CD14-positive monocyte (primary cell): ENCODE data around the gene CDKN1B. TPM values are rescaled to one million over a fixed set of nuclear protein-coding genes. Genes with fewer than 3 reads are reported as not detected.
A peak's percentile ranks its signal among the peaks of the same experiment; 100 is the strongest.

Experiments used
- DNase-seq, 3 donors: peaks; one replicate each; pipeline ENCODE4 v3.0.0-alpha.2; 2011 to 2022
- H2AFZ ChIP-seq: 2 replicates; pipeline ENCODE4 v1.6.0; 2012; ENCODE audit warnings: mild to moderate bottlenecking, low read depth, low read length, inconsistent platforms; ENCODE audit not compliant: insufficient read depth, poor library complexity, severe bottlenecking
- H3K27ac ChIP-seq, 2 donors: 1 replicate in 1 of 2; 2 replicates in 1 of 2; pipeline ENCODE4 v1.5.1; 2012 to 2013; ENCODE audit warnings: low read length in 2 of 2, control low read depth in 1 of 2, inconsistent platforms in 1 of 2, low read depth in 1 of 2, mild to moderate bottlenecking in 1 of 2
- H3K27me3 ChIP-seq, 2 donors: one replicate each; pipeline versions ENCODE4 v1.6.0 to v1.6.1; 2011 to 2013; ENCODE audit warnings: low read length in 2 of 2; ENCODE audit not compliant: control insufficient read depth in 2 of 2, insufficient read depth in 2 of 2
- H3K36me3 ChIP-seq, 2 donors: replicated peaks in 1 of 2; 1 replicate in 1 of 2; 2 replicates in 1 of 2; pipeline versions ENCODE4 v1.5.1 to v1.6.1; 2012 to 2013; ENCODE audit warnings: low read length in 2 of 2, control low read depth in 1 of 2, inconsistent platforms in 1 of 2, mild to moderate bottlenecking in 1 of 2; ENCODE audit not compliant: insufficient read depth in 2 of 2, control insufficient read depth in 1 of 2
- H3K4me1 ChIP-seq, 2 donors: 1 replicate in 1 of 2; 2 replicates in 1 of 2; pipeline versions ENCODE4 v1.5.1 to v1.6.1; 2012 to 2013; ENCODE audit warnings: low read length in 2 of 2, control low read depth in 1 of 2, inconsistent platforms in 1 of 2, mild to moderate bottlenecking in 1 of 2, moderate library complexity in 1 of 2; ENCODE audit not compliant: insufficient read depth in 2 of 2, control insufficient read depth in 1 of 2
- H3K4me2 ChIP-seq: replicated peaks from 2 replicates; pipeline ENCODE3; 2012; ENCODE audit warnings: low read length, moderate library complexity, mild to moderate bottlenecking; ENCODE audit not compliant: poor library complexity, severe bottlenecking; ENCODE audit errors: extremely low read depth
- H3K4me3 ChIP-seq, 3 experiments: fragments of 200-600 bp in 1 of 3; sonication (generic) in 1 of 3; replicated peaks in 1 of 3; 1 replicate in 2 of 3; 2 replicates in 1 of 3; pipeline ENCODE4 v1.5.1; 2011 to 2013; ENCODE audit warnings: low read length in 3 of 3, mild to moderate bottlenecking in 3 of 3, control low read depth in 2 of 3, low read depth in 2 of 3, inconsistent platforms in 1 of 3, moderate library complexity in 1 of 3
- H3K79me2 ChIP-seq: 2 replicates; pipeline ENCODE4 v1.6.0; 2012; ENCODE audit warnings: mild to moderate bottlenecking, control low read depth, inconsistent platforms, low read length, moderate library complexity; ENCODE audit not compliant: insufficient read depth
- H3K9ac ChIP-seq: 2 replicates; pipeline ENCODE4 v1.6.0; 2017; ENCODE audit warnings: low read length, mild to moderate bottlenecking; ENCODE audit not compliant: insufficient read depth, poor library complexity, severe bottlenecking
- H3K9me3 ChIP-seq, 2 donors: replicated peaks in 1 of 2; 1 replicate in 1 of 2; 2 replicates in 1 of 2; pipeline versions ENCODE4 v1.5.1 to v1.6.1; 2012 to 2013; ENCODE audit warnings: low read length in 2 of 2, control low read depth in 1 of 2; ENCODE audit not compliant: control insufficient read depth in 1 of 2, insufficient read depth in 1 of 2
- H4K20me1 ChIP-seq: 2 replicates; pipeline ENCODE4 v1.6.0; 2012; ENCODE audit warnings: mild to moderate bottlenecking, low read length, control low read depth, moderate library complexity; ENCODE audit not compliant: insufficient read depth
- H3K27ac Mint-ChIP-seq, 7 donors: one replicate each; pipeline ENCODE4 v1.8.0; 2020; ENCODE audit warnings: mild to moderate bottlenecking in 7 of 7, mixed read lengths in 7 of 7, moderate library complexity in 6 of 7, inconsistent platforms in 2 of 7
- H3K27me3 Mint-ChIP-seq, 3 donors: one replicate each; pipeline ENCODE4 v1.8.0; 2021 to 2022; ENCODE audit warnings: low read depth in 3 of 3, mild to moderate bottlenecking in 3 of 3, mixed read lengths in 3 of 3, moderate library complexity in 3 of 3, inconsistent platforms in 1 of 3
- H3K36me3 Mint-ChIP-seq, 2 donors: one replicate each; pipeline ENCODE4 v1.8.0; 2020; ENCODE audit warnings: mixed read lengths in 2 of 2, inconsistent platforms in 1 of 2, mild to moderate bottlenecking in 1 of 2
- H3K4me1 Mint-ChIP-seq: one replicate; pipeline ENCODE4 v1.8.0; 2020; ENCODE audit warnings: mild to moderate bottlenecking, mixed read lengths
- H3K4me3 Mint-ChIP-seq, 2 donors: one replicate each; pipeline ENCODE4 v1.8.0; 2020; ENCODE audit warnings: mild to moderate bottlenecking in 2 of 2, mixed read lengths in 2 of 2, moderate library complexity in 1 of 2
- H3K9me3 Mint-ChIP-seq, 7 donors: one replicate each; pipeline ENCODE4 v1.8.0; 2020 to 2022; ENCODE audit warnings: mixed read lengths in 7 of 7, mild to moderate bottlenecking in 6 of 7, moderate library complexity in 6 of 7, inconsistent platforms in 2 of 7
- CTCF ChIP-seq: fragments of 200-600 bp; IDR thresholded peaks from one replicate; pipeline ENCODE4 v1.8.0; 2022; ENCODE audit warnings: antibody characterized with exemption, mild to moderate bottlenecking
- WGBS: methylation state at CpG from one replicate; pipeline ENCODE4 v1.1.5; 2013; ENCODE audit warnings: missing lambda C conversion rate; ENCODE audit not compliant: insufficient coverage; 5-methylcytosine and 5-hydroxymethylcytosine counted together
- intact Hi-C, 2 donors: fragments of 100-400 bp; cut with micrococcal nuclease; formaldehyde crosslinking; loops; one replicate each; pipeline versions ENCODE4 v1.15.0 to v1.15.1; 2023
- polyA plus RNA-seq, 3 donors: library from polyadenylated mRNA; depleted of rRNA in 1 of 3; unstranded in 2 of 3; stranded (reverse) in 1 of 3; fragments of 300-500 nt in 2 of 3; fragments of >200 nt in 1 of 3; fragmentation: Illumina TruSeq in 2 of 3; gene quantifications; 1 replicate in 2 of 3; 2 replicates in 1 of 3; pipeline ENCODE4 v1.2.3, GENCODE V29; 2012 to 2021

The CDKN1B gene
- polyA plus RNA-seq, 3 donors: 9.2 to 98.1 (median 9.5) TPM

DNA sequence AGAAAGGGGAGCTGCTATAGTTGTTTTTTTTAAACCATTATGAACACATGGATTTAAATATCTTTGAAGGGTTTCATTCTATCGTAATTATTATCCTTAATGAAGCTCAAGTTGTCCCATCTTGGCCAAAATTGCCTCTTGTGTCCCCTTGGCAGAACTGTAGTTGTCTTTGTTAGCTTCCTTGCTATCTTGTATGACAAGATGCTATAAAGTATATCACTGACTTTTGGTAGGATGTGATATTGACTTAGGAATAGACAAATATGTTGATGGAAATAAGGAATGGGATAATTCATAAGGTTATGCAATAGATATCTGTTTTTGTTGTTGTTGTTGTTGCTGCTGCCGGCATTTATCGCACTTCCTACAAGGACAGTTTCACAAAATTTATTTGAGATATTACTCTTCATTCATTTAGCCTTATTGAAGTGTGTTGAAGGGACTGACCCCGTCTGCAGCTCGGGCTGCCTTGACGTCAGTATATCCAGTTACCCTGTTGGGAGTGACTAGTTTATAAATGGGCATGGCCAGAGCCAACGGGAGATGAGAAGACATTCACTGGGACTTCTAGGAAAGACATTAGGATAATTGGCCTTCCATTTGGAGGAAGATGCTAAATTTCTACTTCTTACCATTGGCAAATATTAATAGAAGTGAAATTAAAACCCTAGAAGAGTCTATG is 42.2 kb downstream of the CDKN1B start:
- Mint-ChIP-seq H3K27me3 (no peaks in the 10 kb centered on the region), H3K4me1 (no peaks in the 10 kb centered on the region), H3K36me3 (peaks cover 2 to 7% of the 10 kb centered on the region in 2 donors), H3K27ac (no peak overlapping the region), H3K9me3 (no peaks in the 10 kb centered on the region), H3K4me3 (no peak overlapping the region)
- no peaks in the 10 kb centered on the region for H3K4me1 ChIP-seq
- intact Hi-C loops: no loop called here
- no peak overlapping the region for H2AFZ ChIP-seq
- no peaks in the 10 kb centered on the region for H3K27me3 ChIP-seq
- no peak overlapping the region for H3K4me2 ChIP-seq
- no peak overlapping the region for H3K4me3 ChIP-seq
- WGBS: no CpG with 5 or more reads among the region's 7 CpGs
- no peak for DNase-seq
- no peak overlapping the region for H3K27ac ChIP-seq
- no peak for TF ChIP-seq CTCF
- H3K9me3 ChIP-seq: no peaks in the 10 kb centered on the region
- peaks cover 15% of the 10 kb centered on the region for H3K79me2 ChIP-seq
- H4K20me1 ChIP-seq: no peaks in the 10 kb centered on the region
- no peak overlapping the region for H3K9ac ChIP-seq
- no peaks in the 10 kb centered on the region for H3K36me3 ChIP-seq

GRCh38 chr12:12764824-12765223 is 47.7 kb downstream of the CDKN1B start:
- intact Hi-C loops: no loop called here
- Histone ChIP-seq H3K27me3 (no peaks in the 10 kb centered on the region), H3K4me2 (no peak overlapping the region), H3K27ac (no peak overlapping the region), H3K9ac (no peak overlapping the region), H4K20me1 (no peaks in the 10 kb centered on the region), H3K79me2 (peaks cover 16% of the 10 kb centered on the region), H2AFZ (no peak overlapping the region), H3K36me3 (no peaks in the 10 kb centered on the region), H3K9me3 (peaks cover 0 to 7% of the 10 kb centered on the region in 2 donors), H3K4me3 (no peak overlapping the region), H3K4me1 (no peaks in the 10 kb centered on the region)
- Mint-ChIP-seq H3K36me3 (peaks cover 7 to 13% of the 10 kb centered on the region in 2 donors), H3K9me3 (peaks cover under 1 to 16% (median 8%) of the 10 kb centered on the region in 7 donors), H3K27me3 (peaks cover 0 to 1% (median 0%) of the 10 kb centered on the region in 3 donors), H3K27ac (peak overlapping the region in 1 of 7 donors; percentile 55), H3K4me1 (no peaks in the 10 kb centered on the region), H3K4me3 (no peak overlapping the region)
- no peak for TF ChIP-seq CTCF
- no peak for DNase-seq
